ENCODE results near the gene PLAAT3. TPM values are rescaled to one million over a fixed set of nuclear protein-coding genes. Genes with fewer than 3 reads are reported as not detected.
A peak's percentile ranks its signal among the peaks of the same experiment; 100 is the strongest.
"Not testable (repeated sequence)": the region's sequence is repeated elsewhere in the genome, so short reads cannot be mapped to it uniquely, and the experiment has no call there.

Gene PLAAT3
- total RNA-seq, 1 donor from 2014 or later: 15.5 TPM

- no peak overlapping the region for H3K4me3 Mint-ChIP-seq (ENCODE audit: unreplicated experiment)
- Histone ChIP-seq H3K79me2 (ENCODE audit: insufficient read depth, low read length) (no peaks in the 10 kb centered on the region), H3K4me2 (ENCODE audit: low read length) (no peak overlapping the region), H3K27me3 (ENCODE audit: insufficient read depth, low read length) (no peaks in the 10 kb centered on the region), H2AFZ (ENCODE audit: low read depth, low read length) (no peak overlapping the region), H4K20me1 (ENCODE audit: insufficient read depth, low read length) (peaks cover 8% of the 10 kb centered on the region), H3K4me1 (ENCODE audit: insufficient read depth, low read length) (no peaks in the 10 kb centered on the region), H3K27ac (ENCODE audit: low read depth, low read length) (no peak overlapping the region), H3K9ac (ENCODE audit: low read length) (no peak overlapping the region), H3K4me3 (ENCODE audit: insufficient read depth, low read depth, low read length) (no peak overlapping the region), H3K36me3 (ENCODE audit: insufficient read depth, low read length) (peaks cover 37% of the 10 kb centered on the region), H3K9me3 (ENCODE audit: insufficient read depth, low read depth, low read length) (no peaks in the 10 kb centered on the region)
- peaks cover 12% of the 10 kb centered on the region for H3K36me3 Mint-ChIP-seq (ENCODE audit: low read depth, unreplicated experiment)
- H3K27me3 Mint-ChIP-seq (ENCODE audit: low read depth, unreplicated experiment): no peaks in the 10 kb centered on the region
- H3K4me1 Mint-ChIP-seq (ENCODE audit: low read depth, unreplicated experiment): no peaks in the 10 kb centered on the region
- H3K27ac Mint-ChIP-seq (ENCODE audit: unreplicated experiment): no peak overlapping the region
- TF ChIP-seq EZH2 (IDR thresholded peaks at IDR 0.05; ENCODE audit: insufficient read depth, low read length) (no peak), CTCF (IDR thresholded peaks at IDR 0.05; ENCODE audit: insufficient read depth, low read depth, low read length) (no peak)
- FAIRE-seq (no peak), DNase-seq (ENCODE audit: low read depth) (peak; percentile 8)
- H3K9me3 Mint-ChIP-seq (ENCODE audit: unreplicated experiment): no peaks in the 10 kb centered on the region
These were observed 27.5 kb upstream of the PLAAT3 start for GRCh38 chr11:63641727-63642126.

- Mint-ChIP-seq H3K4me1 (ENCODE audit: low read depth, unreplicated experiment) (no peaks in the 10 kb centered on the region), H3K9me3 (ENCODE audit: unreplicated experiment) (no peaks in the 10 kb centered on the region), H3K36me3 (ENCODE audit: low read depth, unreplicated experiment) (peaks cover 13% of the 10 kb centered on the region), H3K27ac (ENCODE audit: unreplicated experiment) (no peak overlapping the region), H3K4me3 (ENCODE audit: unreplicated experiment) (no peak overlapping the region), H3K27me3 (ENCODE audit: low read depth, unreplicated experiment) (no peaks in the 10 kb centered on the region)
- Histone ChIP-seq H3K4me2 (ENCODE audit: low read length) (no peak overlapping the region), H2AFZ (ENCODE audit: low read depth, low read length) (no peak overlapping the region), H4K20me1 (ENCODE audit: insufficient read depth, low read length) (peaks cover 11% of the 10 kb centered on the region), H3K79me2 (ENCODE audit: insufficient read depth, low read length) (no peaks in the 10 kb centered on the region), H3K4me3 (ENCODE audit: insufficient read depth, low read depth, low read length) (no peak overlapping the region), H3K27me3 (ENCODE audit: insufficient read depth, low read length) (no peaks in the 10 kb centered on the region), H3K4me1 (ENCODE audit: insufficient read depth, low read length) (no peaks in the 10 kb centered on the region), H3K9me3 (ENCODE audit: insufficient read depth, low read depth, low read length) (no peaks in the 10 kb centered on the region), H3K36me3 (ENCODE audit: insufficient read depth, low read length) (peaks cover 37% of the 10 kb centered on the region), H3K27ac (ENCODE audit: low read depth, low read length) (no peak overlapping the region), H3K9ac (ENCODE audit: low read length) (no peak overlapping the region)
- no peak for TF ChIP-seq CTCF (IDR thresholded peaks at IDR 0.05; ENCODE audit: insufficient read depth, low read depth, low read length)
- no peak for TF ChIP-seq EZH2 (IDR thresholded peaks at IDR 0.05; ENCODE audit: insufficient read depth, low read length)
- FAIRE-seq (no peak), DNase-seq (ENCODE audit: low read depth) (no peak)
These were observed 25.1 kb upstream of the PLAAT3 start for GRCh38 chr11:63639199-63639832.

- not testable (repeated sequence) for H3K9me3 Mint-ChIP-seq (ENCODE audit: unreplicated experiment); H3K27me3 Mint-ChIP-seq (ENCODE audit: low read depth, unreplicated experiment); H3K79me2 ChIP-seq (ENCODE audit: insufficient read depth, low read length); H3K27ac ChIP-seq (ENCODE audit: low read depth, low read length); H2AFZ ChIP-seq (ENCODE audit: low read depth, low read length); H3K27me3 ChIP-seq (ENCODE audit: insufficient read depth, low read length); H3K4me3 ChIP-seq (ENCODE audit: insufficient read depth, low read depth, low read length); H3K4me1 ChIP-seq (ENCODE audit: insufficient read depth, low read length); H3K36me3 Mint-ChIP-seq (ENCODE audit: low read depth, unreplicated experiment); H3K9me3 ChIP-seq (ENCODE audit: insufficient read depth, low read depth, low read length); DNase-seq (ENCODE audit: low read depth); H3K9ac ChIP-seq (ENCODE audit: low read length); H3K4me3 Mint-ChIP-seq (ENCODE audit: unreplicated experiment); H3K4me1 Mint-ChIP-seq (ENCODE audit: low read depth, unreplicated experiment); H3K27ac Mint-ChIP-seq (ENCODE audit: unreplicated experiment); FAIRE-seq; H3K4me2 ChIP-seq (ENCODE audit: low read length)
- Histone ChIP-seq H4K20me1 (ENCODE audit: insufficient read depth, low read length) (peaks cover 11% of the 10 kb centered on the region), H3K36me3 (ENCODE audit: insufficient read depth, low read length) (peaks cover 29% of the 10 kb centered on the region)
These were observed 24.2 kb upstream of the PLAAT3 start for GRCh38 chr11:63638436-63638835.
